GOT3 (cell line): ENCODE data around the gene GRK5.
"Not testable (repeated sequence)": the region's sequence is repeated elsewhere in the genome, so short reads cannot be mapped to it uniquely, and the experiment has no call there.

ENCODE experiments used
- DNase-seq: peaks from one replicate; lab custom pipeline; 2025; ENCODE audit warnings: mixed read lengths; lab: John Stamatoyannopoulos, UW

The GRK5 gene

GRCh38 chr10:119250641-119251314, 43.4 kb downstream of the GRK5 start:
- no peak for DNase-seq

- DNase-seq, result no peak
These were observed 43.9 kb downstream of the GRK5 start for GRCh38 chr10:119251315-119251708.

- DNase-seq, result no peak
These were observed 44.7 kb downstream of the GRK5 start for GRCh38 chr10:119252051-119252465.

GRCh38 chr10:119252470-119253151, 45.2 kb downstream of the GRK5 start:
- no peak for DNase-seq

- peak; percentile 50 for DNase-seq
These were observed 46.2 kb downstream of the GRK5 start for GRCh38 chr10:119253433-119254174.

- no peak for DNase-seq
These were observed 47.0 kb downstream of the GRK5 start for GRCh38 chr10:119254335-119254734.

GRCh38 chr10:119256030-119256429, 48.7 kb downstream of the GRK5 start:
- DNase-seq, result no peak

- DNase-seq, result no peak
These were observed 49.5 kb downstream of the GRK5 start for GRCh38 chr10:119256897-119257296.

GRCh38 chr10:119257899-119258419, 50.6 kb downstream of the GRK5 start:
- no peak for DNase-seq

GRCh38 chr10:119259345-119259744, 52.0 kb downstream of the GRK5 start:
- no peak for DNase-seq

- DNase-seq, result not testable (repeated sequence)
These were observed 53.6 kb downstream of the GRK5 start for GRCh38 chr10:119261016-119261415.

GRCh38 chr10:119263951-119264617, 56.7 kb downstream of the GRK5 start:
- no peak for DNase-seq

GRCh38 chr10:119265691-119266090, 58.3 kb downstream of the GRK5 start:
- DNase-seq, result no peak

- no peak for DNase-seq
These were observed 60.0 kb downstream of the GRK5 start for GRCh38 chr10:119267384-119267783.

- no peak for DNase-seq
These were observed 61.1 kb downstream of the GRK5 start for GRCh38 chr10:119268428-119268827.

- no peak for DNase-seq
These were observed 61.6 kb downstream of the GRK5 start for GRCh38 chr10:119268871-119269506.

GRCh38 chr10:119269737-119270136, 62.4 kb downstream of the GRK5 start:
- DNase-seq, result no peak

GRCh38 chr10:119270762-119271366, 63.5 kb downstream of the GRK5 start:
- DNase-seq, result no peak

- DNase-seq, result not testable (repeated sequence)
These were observed 65.0 kb downstream of the GRK5 start for GRCh38 chr10:119272338-119272734.

- no peak for DNase-seq
These were observed 65.4 kb downstream of the GRK5 start for GRCh38 chr10:119272736-119273135.

GRCh38 chr10:119273413-119273812, 66.0 kb downstream of the GRK5 start:
- no peak for DNase-seq
